Neural cell (in vitro differentiated cells): ENCODE data around the gene BHLHA9. TPM values are rescaled to one million over a fixed set of nuclear protein-coding genes. Genes with fewer than 3 reads are reported as not detected.
A peak's percentile ranks its signal among the peaks of the same experiment; 100 is the strongest.

Experiments
- H2AFZ ChIP-seq: fragments of 200-600, 300-800 bp; sonication (generic), shearing (Covaris generic); 2 replicates; pipeline ENCODE4 v1.6.0; 2014; ENCODE audit warnings: low read depth, mild to moderate bottlenecking, antibody characterized with exemption, low read length, moderate library complexity
- H3F3A ChIP-seq: fragments of 200-600 bp; shearing (Covaris generic); 2 replicates; pipeline ENCODE4 v1.6.1; 2016; ENCODE audit warnings: mild to moderate bottlenecking, moderate library complexity, mixed read lengths, antibody characterized with exemption, low read length; ENCODE audit not compliant: insufficient read depth, poor library complexity, severe bottlenecking
- H3K27ac ChIP-seq: fragments of 200-600, 300-800 bp; sonication (generic), shearing (Covaris generic); 2 replicates; pipeline ENCODE4 v1.5.1; 2014; ENCODE audit warnings: mild to moderate bottlenecking, low read length, moderate library complexity
- H3K27me3 ChIP-seq: fragments of 300-800, 200-600 bp; sonication (generic), shearing (Covaris generic); 2 replicates; pipeline ENCODE4 v1.6.0; 2014; ENCODE audit warnings: mild to moderate bottlenecking, low read depth, low read length, moderate library complexity; ENCODE audit not compliant: insufficient read depth
- H3K36me3 ChIP-seq: fragments of 300-800, 200-600 bp; sonication (generic), shearing (Covaris generic); 2 replicates; pipeline ENCODE4 v1.5.1; 2014; ENCODE audit warnings: mild to moderate bottlenecking, antibody characterized with exemption, low read length, moderate library complexity; ENCODE audit not compliant: insufficient read depth
- H3K4me2 ChIP-seq: fragments of 300-800, 200-600 bp; sonication (generic), shearing (Covaris generic); 2 replicates; pipeline ENCODE4 v1.6.0; 2014; ENCODE audit warnings: mild to moderate bottlenecking, low read length
- H3K4me3 ChIP-seq: fragments of 300-800, 200-600 bp; sonication (generic), shearing (Covaris generic); 2 replicates; pipeline ENCODE4 v1.5.1; 2014; ENCODE audit warnings: mild to moderate bottlenecking, low read length, moderate library complexity
- H3K79me2 ChIP-seq: fragments of 200-600 bp; shearing (Covaris generic); replicated peaks from 2 replicates; pipeline ENCODE4 v1.6.0; 2014; ENCODE audit warnings: mild to moderate bottlenecking, low read length, moderate library complexity; ENCODE audit not compliant: insufficient read depth
- H3K9ac ChIP-seq: fragments of 300-800, 200-600 bp; sonication (generic), shearing (Covaris generic); 2 replicates; pipeline ENCODE4 v1.6.1; 2016; ENCODE audit warnings: mild to moderate bottlenecking, low read length, mixed read lengths
- H3K9me2 ChIP-seq: fragments of 200-600 bp; shearing (Covaris generic); 2 replicates; pipeline ENCODE4 v1.6.1; 2016; ENCODE audit warnings: mild to moderate bottlenecking, low read length, mixed read lengths; ENCODE audit not compliant: insufficient read depth
- H3K9me3 ChIP-seq: fragments of 200-600, 300-800 bp; sonication (generic), shearing (Covaris generic); 2 replicates; pipeline ENCODE4 v1.6.1; 2016; ENCODE audit warnings: mild to moderate bottlenecking, mixed run types, low read length, moderate library complexity, mixed read lengths
- H4K20me1 ChIP-seq: fragments of 200-600 bp; shearing (Covaris generic); 2 replicates; pipeline ENCODE4 v1.6.1; 2016; ENCODE audit warnings: mild to moderate bottlenecking, mixed run types; ENCODE audit not compliant: insufficient read depth
- EP300 ChIP-seq: fragments of 450-650 bp; conservative IDR thresholded peaks from 2 replicates; pipeline ENCODE4 v1.6.1; 2014; ENCODE audit warnings: antibody characterized with exemption, mild to moderate bottlenecking, moderate library complexity; ENCODE audit not compliant: poor library complexity, severe bottlenecking
- EZH2 ChIP-seq: fragments of 200-600, 300-800 bp; shearing (Covaris generic), sonication (generic); IDR thresholded peaks from 2 replicates; pipeline ENCODE4 v1.6.1; 2014; ENCODE audit warnings: antibody characterized with exemption, low read length, borderline replicate concordance, mild to moderate bottlenecking; ENCODE audit not compliant: insufficient read depth, poor library complexity, severe bottlenecking
- MXI1 ChIP-seq: fragments of 450-650 bp; conservative IDR thresholded peaks from 2 replicates; pipeline ENCODE4 v1.6.1; 2014; ENCODE audit warnings: antibody characterized with exemption, mild to moderate bottlenecking; ENCODE audit not compliant: poor library complexity, severe bottlenecking
- POLR2AphosphoS5 ChIP-seq: IDR thresholded peaks from 2 replicates; pipeline ENCODE4 v1.6.1; 2012
- RAD21 ChIP-seq: fragments of 450-650 bp; conservative IDR thresholded peaks from 2 replicates; pipeline ENCODE4 v1.6.1; 2014; ENCODE audit warnings: antibody characterized with exemption, mild to moderate bottlenecking, moderate library complexity
- SMC3 ChIP-seq: fragments of 450-650 bp; conservative IDR thresholded peaks from 2 replicates; pipeline ENCODE4 v1.6.1; 2014; ENCODE audit warnings: antibody characterized with exemption, mild to moderate bottlenecking, moderate library complexity; ENCODE audit not compliant: poor library complexity
- TAF1 ChIP-seq: IDR thresholded peaks from 2 replicates; pipeline ENCODE4 v1.6.1; 2012; ENCODE audit warnings: low read depth
- polyA plus RNA-seq: library from polyadenylated mRNA; depleted of rRNA; stranded (reverse); fragments of >200 nt; gene quantifications from 2 replicates; pipeline ENCODE4 v1.2.3, GENCODE V29; 2014
- TF ChIP-seq, protein P1 (sequence below): fragments of 450-650 bp; IDR thresholded peaks from 2 replicates; pipeline ENCODE4 v1.5.1; 2014; ENCODE audit warnings: antibody characterized with exemption, mild to moderate bottlenecking, moderate library complexity; ENCODE audit not compliant: poor library complexity, severe bottlenecking
- TF ChIP-seq, protein P2 (sequence below): IDR thresholded peaks from 2 replicates; pipeline ENCODE4 v1.6.1; 2012; ENCODE audit warnings: borderline replicate concordance

The BHLHA9 gene
- polyA plus RNA-seq, 1 donor from 2014 or later = not detected

DNA sequence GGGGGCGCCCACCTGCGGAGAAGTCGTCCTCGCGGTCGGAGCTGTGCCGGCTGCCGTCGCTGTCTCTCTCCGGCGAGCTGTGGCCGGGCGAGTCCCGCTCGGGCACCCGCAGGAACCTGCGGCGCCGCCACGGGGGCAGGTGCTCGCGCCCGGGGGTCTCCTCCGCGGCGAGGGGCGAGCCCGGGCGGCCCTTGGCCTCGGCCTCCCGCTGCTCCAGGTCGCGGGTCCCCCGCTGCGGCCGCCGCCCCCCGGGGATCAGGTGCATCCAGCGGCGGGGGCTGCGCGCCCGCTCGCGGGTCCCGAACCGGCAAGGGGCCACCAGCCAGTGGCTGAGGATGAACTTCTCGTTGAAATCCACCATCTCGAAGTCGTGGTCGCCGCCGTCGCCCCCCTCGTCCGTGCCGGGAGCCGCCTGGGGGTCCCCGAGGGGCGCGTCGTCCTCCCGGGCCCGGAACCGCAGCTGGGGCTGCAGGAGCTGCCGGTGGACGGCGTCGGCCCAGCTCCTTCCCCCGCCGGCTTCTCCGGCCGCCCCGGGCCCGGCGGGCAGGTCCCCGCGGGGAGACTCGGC is 41.4 kb upstream of the BHLHA9 start:
- H3F3A ChIP-seq = no peaks in the 10 kb centered on the region
- no peaks in the 10 kb centered on the region for H3K79me2 ChIP-seq
- no peaks in the 10 kb centered on the region for H3K9me3 ChIP-seq
- no peaks in the 10 kb centered on the region for H3K36me3 ChIP-seq
- TF ChIP-seq, protein P1, sequence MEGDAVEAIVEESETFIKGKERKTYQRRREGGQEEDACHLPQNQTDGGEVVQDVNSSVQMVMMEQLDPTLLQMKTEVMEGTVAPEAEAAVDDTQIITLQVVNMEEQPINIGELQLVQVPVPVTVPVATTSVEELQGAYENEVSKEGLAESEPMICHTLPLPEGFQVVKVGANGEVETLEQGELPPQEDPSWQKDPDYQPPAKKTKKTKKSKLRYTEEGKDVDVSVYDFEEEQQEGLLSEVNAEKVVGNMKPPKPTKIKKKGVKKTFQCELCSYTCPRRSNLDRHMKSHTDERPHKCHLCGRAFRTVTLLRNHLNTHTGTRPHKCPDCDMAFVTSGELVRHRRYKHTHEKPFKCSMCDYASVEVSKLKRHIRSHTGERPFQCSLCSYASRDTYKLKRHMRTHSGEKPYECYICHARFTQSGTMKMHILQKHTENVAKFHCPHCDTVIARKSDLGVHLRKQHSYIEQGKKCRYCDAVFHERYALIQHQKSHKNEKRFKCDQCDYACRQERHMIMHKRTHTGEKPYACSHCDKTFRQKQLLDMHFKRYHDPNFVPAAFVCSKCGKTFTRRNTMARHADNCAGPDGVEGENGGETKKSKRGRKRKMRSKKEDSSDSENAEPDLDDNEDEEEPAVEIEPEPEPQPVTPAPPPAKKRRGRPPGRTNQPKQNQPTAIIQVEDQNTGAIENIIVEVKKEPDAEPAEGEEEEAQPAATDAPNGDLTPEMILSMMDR = no peak
- TF ChIP-seq RAD21 (no peak), EZH2 (no peak), MXI1 (no peak), SMC3 (no peak), TAF1 (no peak), EP300 (no peak), POLR2AphosphoS5 (no peak)
- TF ChIP-seq, protein P2, sequence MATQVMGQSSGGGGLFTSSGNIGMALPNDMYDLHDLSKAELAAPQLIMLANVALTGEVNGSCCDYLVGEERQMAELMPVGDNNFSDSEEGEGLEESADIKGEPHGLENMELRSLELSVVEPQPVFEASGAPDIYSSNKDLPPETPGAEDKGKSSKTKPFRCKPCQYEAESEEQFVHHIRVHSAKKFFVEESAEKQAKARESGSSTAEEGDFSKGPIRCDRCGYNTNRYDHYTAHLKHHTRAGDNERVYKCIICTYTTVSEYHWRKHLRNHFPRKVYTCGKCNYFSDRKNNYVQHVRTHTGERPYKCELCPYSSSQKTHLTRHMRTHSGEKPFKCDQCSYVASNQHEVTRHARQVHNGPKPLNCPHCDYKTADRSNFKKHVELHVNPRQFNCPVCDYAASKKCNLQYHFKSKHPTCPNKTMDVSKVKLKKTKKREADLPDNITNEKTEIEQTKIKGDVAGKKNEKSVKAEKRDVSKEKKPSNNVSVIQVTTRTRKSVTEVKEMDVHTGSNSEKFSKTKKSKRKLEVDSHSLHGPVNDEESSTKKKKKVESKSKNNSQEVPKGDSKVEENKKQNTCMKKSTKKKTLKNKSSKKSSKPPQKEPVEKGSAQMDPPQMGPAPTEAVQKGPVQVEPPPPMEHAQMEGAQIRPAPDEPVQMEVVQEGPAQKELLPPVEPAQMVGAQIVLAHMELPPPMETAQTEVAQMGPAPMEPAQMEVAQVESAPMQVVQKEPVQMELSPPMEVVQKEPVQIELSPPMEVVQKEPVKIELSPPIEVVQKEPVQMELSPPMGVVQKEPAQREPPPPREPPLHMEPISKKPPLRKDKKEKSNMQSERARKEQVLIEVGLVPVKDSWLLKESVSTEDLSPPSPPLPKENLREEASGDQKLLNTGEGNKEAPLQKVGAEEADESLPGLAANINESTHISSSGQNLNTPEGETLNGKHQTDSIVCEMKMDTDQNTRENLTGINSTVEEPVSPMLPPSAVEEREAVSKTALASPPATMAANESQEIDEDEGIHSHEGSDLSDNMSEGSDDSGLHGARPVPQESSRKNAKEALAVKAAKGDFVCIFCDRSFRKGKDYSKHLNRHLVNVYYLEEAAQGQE = no peak
- H4K20me1 ChIP-seq = no peaks in the 10 kb centered on the region
- H2AFZ ChIP-seq = no peak overlapping the region
- peaks cover 46% of the 10 kb centered on the region for H3K27me3 ChIP-seq
- H3K27ac ChIP-seq = no peak overlapping the region
- H3K4me2 ChIP-seq = no peak overlapping the region
- H3K9me2 ChIP-seq = no peaks in the 10 kb centered on the region
- peak overlapping the region; percentile 42 for H3K4me3 ChIP-seq
- no peak overlapping the region for H3K9ac ChIP-seq

DNA sequence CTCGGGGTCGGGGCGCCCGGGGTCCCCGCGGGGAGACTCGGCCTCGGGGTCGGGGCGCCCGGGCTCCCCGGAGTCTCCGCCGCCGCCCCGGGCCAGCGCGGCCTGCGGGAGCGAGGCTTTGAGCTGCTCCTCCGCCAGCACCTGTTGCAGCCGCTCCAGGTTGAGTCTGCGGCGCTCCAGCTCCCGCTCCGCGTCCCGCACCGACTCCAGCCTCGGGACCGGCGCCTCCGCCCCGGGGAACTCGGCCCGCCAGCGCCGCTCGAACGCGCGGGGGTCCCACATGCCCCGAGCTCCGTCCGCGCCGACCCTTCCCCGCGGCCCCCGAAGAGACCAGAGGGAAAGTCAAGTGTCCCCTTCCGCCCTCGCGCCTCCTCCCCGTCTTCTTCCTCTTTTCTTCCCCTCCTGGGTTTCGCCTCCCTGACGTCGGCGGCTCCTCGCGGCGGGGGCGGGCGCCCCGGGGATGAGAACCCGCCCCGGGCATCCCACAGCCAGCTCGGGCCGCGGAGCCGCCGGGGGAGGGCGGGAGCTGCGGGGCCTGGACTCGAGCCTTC is 40.8 kb upstream of the BHLHA9 start:
- no peaks in the 10 kb centered on the region for H3K36me3 ChIP-seq
- H3K27ac ChIP-seq = no peak overlapping the region
- H3K9ac ChIP-seq = no peak overlapping the region
- H3F3A ChIP-seq = no peaks in the 10 kb centered on the region
- no peaks in the 10 kb centered on the region for H3K79me2 ChIP-seq
- no peak for TF ChIP-seq EZH2
- TF ChIP-seq SMC3 = no peak
- TF ChIP-seq EP300 = no peak
- TF ChIP-seq, protein P2 = no peak
- no peak for TF ChIP-seq POLR2AphosphoS5
- TF ChIP-seq, protein P1 = no peak
- TF ChIP-seq MXI1 = no peak
- TF ChIP-seq RAD21 = no peak
- no peak for TF ChIP-seq TAF1
- no peaks in the 10 kb centered on the region for H4K20me1 ChIP-seq
- H3K4me3 ChIP-seq = peak overlapping the region; percentile 62
- H3K4me2 ChIP-seq = no peak overlapping the region
- no peaks in the 10 kb centered on the region for H3K9me2 ChIP-seq
- no peak overlapping the region for H2AFZ ChIP-seq
- no peaks in the 10 kb centered on the region for H3K9me3 ChIP-seq
- H3K27me3 ChIP-seq = peaks cover 46% of the 10 kb centered on the region
